ENCODE measurements around the gene CHID1. TPM values are rescaled to one million over a fixed set of nuclear protein-coding genes. Genes with fewer than 3 reads are reported as not detected.

The CHID1 gene
- total RNA-seq, 2 experiments from 2014 or later, result 30.6 to 71.1 TPM

GRCh38 chr11:847876-848275, 62.7 kb downstream of the CHID1 start:
- no peak for DNase-seq (ENCODE audit: low spot score)
- ChIA-PET POLR2A (no interaction called here), CTCF (ENCODE audit: unreplicated experiment) (interaction anchor here (0.8 to 1.0 kb wide), 2 partner anchors 9 to 204 kb away, joined by 3 read pairs; no protein-coding TSS in a partner anchor)
- Histone ChIP-seq H2AFZ (ENCODE audit: low read length) (no peak overlapping the region), H3K4me3 (ENCODE audit: low read depth, low read length, poor library complexity, severe bottlenecking) (no peak overlapping the region), H3K9me3 (ENCODE audit: low read length) (no peaks in the 10 kb centered on the region), H3K9me2 (ENCODE audit: insufficient read depth, low read length) (no peaks in the 10 kb centered on the region), H3K36me3 (ENCODE audit: insufficient read depth, low read length) (no peaks in the 10 kb centered on the region), H4K20me1 (ENCODE audit: insufficient read depth, low read length) (no peaks in the 10 kb centered on the region), H3K79me2 (ENCODE audit: insufficient read depth, low read depth, low read length) (no peaks in the 10 kb centered on the region), H3K27ac (ENCODE audit: low read depth, low read length, poor library complexity, severe bottlenecking) (no peak overlapping the region), H3K4me1 (ENCODE audit: insufficient read depth, low read length, poor library complexity, severe bottlenecking) (peaks cover 30% of the 10 kb centered on the region), H3K4me2 (ENCODE audit: low read length) (peak overlapping the region; percentile 87; the same call in 1 of the 2 replicates)
- no peak for TF ChIP-seq EZH2phosphoT487 (IDR thresholded peaks at IDR 0.05; ENCODE audit: borderline replicate concordance, low read depth, low read length)
- TF ChIP-seq, protein P1, sequence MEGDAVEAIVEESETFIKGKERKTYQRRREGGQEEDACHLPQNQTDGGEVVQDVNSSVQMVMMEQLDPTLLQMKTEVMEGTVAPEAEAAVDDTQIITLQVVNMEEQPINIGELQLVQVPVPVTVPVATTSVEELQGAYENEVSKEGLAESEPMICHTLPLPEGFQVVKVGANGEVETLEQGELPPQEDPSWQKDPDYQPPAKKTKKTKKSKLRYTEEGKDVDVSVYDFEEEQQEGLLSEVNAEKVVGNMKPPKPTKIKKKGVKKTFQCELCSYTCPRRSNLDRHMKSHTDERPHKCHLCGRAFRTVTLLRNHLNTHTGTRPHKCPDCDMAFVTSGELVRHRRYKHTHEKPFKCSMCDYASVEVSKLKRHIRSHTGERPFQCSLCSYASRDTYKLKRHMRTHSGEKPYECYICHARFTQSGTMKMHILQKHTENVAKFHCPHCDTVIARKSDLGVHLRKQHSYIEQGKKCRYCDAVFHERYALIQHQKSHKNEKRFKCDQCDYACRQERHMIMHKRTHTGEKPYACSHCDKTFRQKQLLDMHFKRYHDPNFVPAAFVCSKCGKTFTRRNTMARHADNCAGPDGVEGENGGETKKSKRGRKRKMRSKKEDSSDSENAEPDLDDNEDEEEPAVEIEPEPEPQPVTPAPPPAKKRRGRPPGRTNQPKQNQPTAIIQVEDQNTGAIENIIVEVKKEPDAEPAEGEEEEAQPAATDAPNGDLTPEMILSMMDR (conservative IDR thresholded peaks at IDR 0.05; ENCODE audit: low read length), result no peak
- intact Hi-C loops (cut with micrococcal nuclease; ENCODE audit: unreplicated experiment), result loop anchor here (1.0 to 5.0 kb wide), 3 partner anchors 59 to 203 kb away; no protein-coding TSS in a partner anchor
- no TSS peak for BruUV-seq (replicated peaks)

GRCh38 chr11:846496-847098, 64.0 kb downstream of the CHID1 start:
- H3K9me3 ChIP-seq (ENCODE audit: low read length), result no peaks in the 10 kb centered on the region

More at GRCh38 chr11:846496-847098, 64.0 kb downstream of the CHID1 start:
- Histone ChIP-seq H3K4me2 (ENCODE audit: low read length) (no peak overlapping the region), H3K79me2 (ENCODE audit: insufficient read depth, low read depth, low read length) (peaks cover 7% of the 10 kb centered on the region), H3K4me3 (ENCODE audit: low read depth, low read length, poor library complexity, severe bottlenecking) (no peak overlapping the region), H4K20me1 (ENCODE audit: insufficient read depth, low read length) (no peaks in the 10 kb centered on the region), H2AFZ (ENCODE audit: low read length) (no peak overlapping the region), H3K36me3 (ENCODE audit: insufficient read depth, low read length) (no peaks in the 10 kb centered on the region), H3K9me2 (ENCODE audit: insufficient read depth, low read length) (no peaks in the 10 kb centered on the region), H3K4me1 (ENCODE audit: insufficient read depth, low read length, poor library complexity, severe bottlenecking) (peaks cover 30% of the 10 kb centered on the region), H3K27ac (ENCODE audit: low read depth, low read length, poor library complexity, severe bottlenecking) (no peak overlapping the region)
- ChIA-PET POLR2A (interaction anchor here (0.6 to 0.8 kb wide), 2 partner anchors 36 to 134 kb away, joined by 3 to 6 read pairs; no protein-coding TSS in a partner anchor), CTCF (ENCODE audit: unreplicated experiment) (interaction anchor here (0.6 kb wide), 1 partner anchor 27 kb away, joined by 3 read pairs; no protein-coding TSS in a partner anchor)
- intact Hi-C loops (cut with micrococcal nuclease; ENCODE audit: unreplicated experiment), result loop anchor here (5.0 kb wide), 2 partner anchors 61 to 131 kb away; no protein-coding TSS in a partner anchor
- DNase-seq (ENCODE audit: low spot score), result no peak
- no TSS peak for BruUV-seq (replicated peaks)
- TF ChIP-seq, protein P1 (conservative IDR thresholded peaks at IDR 0.05; ENCODE audit: low read length), result no peak
- no peak for TF ChIP-seq EZH2phosphoT487 (IDR thresholded peaks at IDR 0.05; ENCODE audit: borderline replicate concordance, low read depth, low read length)

Measured in OCI-LY7 (cell line).